HEK293T (cell line): ENCODE data around the gene UNC5B.

Experiments used
- CTCF ChIA-PET: fragments of 350-600 bp; formaldehyde crosslinking; extraction: SDS; loops from one replicate; lab custom pipeline; 2021; ENCODE audit warnings: antibody characterized with exemption, inconsistent platforms; lab: Yijun Ruan, JAX
- POLR2A ChIA-PET: fragments of 350-600 bp; formaldehyde crosslinking; extraction: SDS; loops from one replicate; lab custom pipeline; 2020; ENCODE audit warnings: antibody characterized with exemption, inconsistent platforms; lab: Yijun Ruan, JAX
- DNase-seq: peaks from one replicate; pipeline ENCODE4 v3.0.0; 2012; ENCODE audit warnings: mixed read lengths; ENCODE audit errors: extremely low spot score
- ARNT ChIP-seq: fragments of 450-650 bp; IDR thresholded peaks from 2 replicates; pipeline ENCODE4 v1.6.1; 2017; ENCODE audit warnings: mild to moderate bottlenecking
- BHLHE40 ChIP-seq: fragments of 450-650 bp; IDR thresholded peaks from 2 replicates; pipeline ENCODE4 v1.6.1; 2016; ENCODE audit warnings: mild to moderate bottlenecking, moderate library complexity, borderline replicate concordance
- CTBP1 ChIP-seq: fragments of 450-650 bp; IDR thresholded peaks from 2 replicates; pipeline ENCODE4 v1.6.1; 2016; ENCODE audit warnings: borderline replicate concordance
- ELF4 ChIP-seq: fragments of 450-650 bp; IDR thresholded peaks from 2 replicates; pipeline ENCODE4 v1.6.1; 2017; ENCODE audit warnings: antibody characterized with exemption
- FOXA1 ChIP-seq: fragments of 450-650 bp; IDR thresholded peaks from 2 replicates; pipeline ENCODE4 v1.6.1; 2016; ENCODE audit warnings: mild to moderate bottlenecking
- FOXK2 ChIP-seq: fragments of 450-650 bp; IDR thresholded peaks from 2 replicates; pipeline ENCODE4 v1.6.1; 2016; ENCODE audit warnings: mild to moderate bottlenecking
- FOXM1 ChIP-seq: fragments of 450-650 bp; IDR thresholded peaks from 2 replicates; pipeline ENCODE4 v1.6.1; 2017; ENCODE audit warnings: mild to moderate bottlenecking, borderline replicate concordance
- HDGF ChIP-seq: fragments of 450-650 bp; IDR thresholded peaks from 2 replicates; pipeline ENCODE4 v1.6.1; 2017; ENCODE audit warnings: antibody characterized with exemption, borderline replicate concordance
- L3MBTL2 ChIP-seq: fragments of 450-650 bp; conservative IDR thresholded peaks from 2 replicates; pipeline ENCODE4 v1.6.1; 2016; ENCODE audit warnings: mild to moderate bottlenecking
- LEF1 ChIP-seq: fragments of 450-650 bp; IDR thresholded peaks from 2 replicates; pipeline ENCODE4 v1.6.1; 2017; ENCODE audit warnings: mild to moderate bottlenecking, borderline replicate concordance
- NFRKB ChIP-seq: fragments of 450-650 bp; IDR thresholded peaks from 2 replicates; pipeline ENCODE4 v1.6.1; 2016; ENCODE audit warnings: mild to moderate bottlenecking, moderate library complexity
- SP1 ChIP-seq: fragments of 450-650 bp; IDR thresholded peaks from 2 replicates; pipeline ENCODE4 v1.6.1; 2017
- SUZ12 ChIP-seq: fragments of 450-650 bp; IDR thresholded peaks from 2 replicates; pipeline ENCODE4 v1.6.1; 2016; ENCODE audit warnings: mild to moderate bottlenecking
- TARDBP ChIP-seq: fragments of 450-650 bp; IDR thresholded peaks from 2 replicates; pipeline ENCODE4 v1.6.1; 2016
- ZNF384 ChIP-seq: fragments of 450-650 bp; IDR thresholded peaks from 2 replicates; pipeline ENCODE4 v1.6.1; 2016
- TF ChIP-seq, protein P1 (sequence below): fragments of 450-650 bp; IDR thresholded peaks from 2 replicates; pipeline ENCODE4 v1.6.1; 2016

UNC5B gene

GRCh38 chr10:71308244-71308643, 95.9 kb downstream of the UNC5B start:
- POLR2A ChIA-PET: interaction anchor here (0.8 kb wide), 1 partner anchor 15 kb away, joined by 3 read pairs; no protein-coding TSS in a partner anchor
- CTCF ChIA-PET: no interaction called here
- no peak for DNase-seq
- TF ChIP-seq FOXM1 (no peak), FOXK2 (no peak), SP1 (no peak), L3MBTL2 (no peak), ELF4 (no peak), HDGF (no peak), LEF1 (no peak), BHLHE40 (no peak), FOXA1 (no peak), ZNF384 (no peak), TARDBP (no peak)
- TF ChIP-seq, protein P1, sequence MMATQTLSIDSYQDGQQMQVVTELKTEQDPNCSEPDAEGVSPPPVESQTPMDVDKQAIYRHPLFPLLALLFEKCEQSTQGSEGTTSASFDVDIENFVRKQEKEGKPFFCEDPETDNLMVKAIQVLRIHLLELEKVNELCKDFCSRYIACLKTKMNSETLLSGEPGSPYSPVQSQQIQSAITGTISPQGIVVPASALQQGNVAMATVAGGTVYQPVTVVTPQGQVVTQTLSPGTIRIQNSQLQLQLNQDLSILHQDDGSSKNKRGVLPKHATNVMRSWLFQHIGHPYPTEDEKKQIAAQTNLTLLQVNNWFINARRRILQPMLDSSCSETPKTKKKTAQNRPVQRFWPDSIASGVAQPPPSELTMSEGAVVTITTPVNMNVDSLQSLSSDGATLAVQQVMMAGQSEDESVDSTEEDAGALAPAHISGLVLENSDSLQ: no peak

DNA sequence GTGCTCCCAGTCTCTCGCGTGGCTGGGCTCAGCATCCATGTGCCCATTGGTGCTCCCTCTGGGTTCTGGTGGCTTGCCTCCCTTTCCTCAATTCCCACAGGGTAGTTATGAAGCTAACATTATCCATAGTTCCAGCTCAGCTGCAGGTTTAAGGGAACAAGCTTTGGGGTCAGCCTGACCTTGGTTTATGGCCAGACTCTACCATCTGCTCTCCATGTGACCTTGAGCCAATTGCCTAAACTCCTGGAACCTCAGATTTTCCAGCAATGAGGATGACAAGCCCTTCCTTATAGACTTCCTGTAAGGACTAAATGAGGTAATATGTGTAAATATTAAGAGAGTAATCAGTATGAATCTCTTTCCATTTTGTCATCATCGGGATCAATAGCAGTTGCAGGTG, 96.6 kb downstream of the UNC5B start:
- POLR2A ChIA-PET: no interaction called here
- CTCF ChIA-PET: interaction anchor here (1.1 kb wide), 1 partner anchor 87 kb away, joined by 4 read pairs; no protein-coding TSS in a partner anchor
- TF ChIP-seq ELF4 (no peak), SUZ12 (no peak), LEF1 (no peak)
- DNase-seq: no peak

DNA sequence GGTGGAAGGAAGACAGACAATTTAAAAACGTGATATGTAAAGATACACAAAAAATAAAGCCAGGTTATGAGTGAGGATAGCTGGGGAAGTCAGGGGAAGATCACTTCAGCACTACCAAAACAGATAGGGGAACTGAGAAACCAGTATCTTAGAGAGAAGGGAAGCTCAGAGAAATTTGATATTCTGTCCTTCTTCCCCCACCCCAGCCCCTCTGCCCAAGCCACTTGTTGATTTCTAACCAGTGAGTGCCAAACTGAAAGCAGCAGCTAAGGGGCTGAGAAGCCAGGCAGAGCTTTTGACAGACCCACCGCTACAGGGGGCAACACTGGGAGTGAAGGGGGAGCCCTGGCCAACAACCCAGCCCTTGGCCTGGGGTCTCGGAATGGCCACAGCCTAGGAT, 97.5 kb downstream of the UNC5B start:
- ChIA-PET CTCF (interaction anchor here (0.7 to 1.1 kb wide), 3 partner anchors 27 to 387 kb away, joined by 3 to 4 read pairs (median 3); no protein-coding TSS in a partner anchor), POLR2A (no interaction called here)
- no peak for DNase-seq
- TF ChIP-seq HDGF (no peak), LEF1 (no peak)

GRCh38 chr10:71312220-71312619, 99.8 kb downstream of the UNC5B start:
- POLR2A ChIA-PET: no interaction called here
- TF ChIP-seq FOXK2: no peak
- TF ChIP-seq, protein P1: no peak
- no peak for TF ChIP-seq ELF4
- no peak for TF ChIP-seq BHLHE40
- TF ChIP-seq FOXA1: no peak
- no peak for TF ChIP-seq ZNF384
- TF ChIP-seq CTBP1: no peak
- TF ChIP-seq LEF1: no peak
- no peak for TF ChIP-seq NFRKB
- TF ChIP-seq FOXM1: no peak
- TF ChIP-seq ARNT: no peak
- no peak for TF ChIP-seq L3MBTL2
- TF ChIP-seq SP1: no peak
- TF ChIP-seq TARDBP: no peak
- TF ChIP-seq HDGF: no peak
- TF ChIP-seq SUZ12: no peak
- CTCF ChIA-PET: no interaction called here
- DNase-seq: no peak

GRCh38 chr10:71312811-71313789, 100.7 kb downstream of the UNC5B start:
- ChIA-PET CTCF (interaction anchor here (0.6 to 1.0 kb wide), 6 partner anchors 28 to 1167 kb away, joined by 3 to 6 read pairs (median 3); no protein-coding TSS in a partner anchor), POLR2A (no interaction called here)
- TF ChIP-seq ELF4 (no peak), L3MBTL2 (no peak), FOXA1 (no peak), HDGF (no peak), FOXM1 (no peak), ARNT (no peak), ZNF384 (no peak), SP1 (no peak), FOXK2 (no peak), SUZ12 (no peak), TARDBP (no peak), CTBP1 (no peak), LEF1 (no peak)
- TF ChIP-seq, protein P1: no peak
- no peak for DNase-seq

DNA sequence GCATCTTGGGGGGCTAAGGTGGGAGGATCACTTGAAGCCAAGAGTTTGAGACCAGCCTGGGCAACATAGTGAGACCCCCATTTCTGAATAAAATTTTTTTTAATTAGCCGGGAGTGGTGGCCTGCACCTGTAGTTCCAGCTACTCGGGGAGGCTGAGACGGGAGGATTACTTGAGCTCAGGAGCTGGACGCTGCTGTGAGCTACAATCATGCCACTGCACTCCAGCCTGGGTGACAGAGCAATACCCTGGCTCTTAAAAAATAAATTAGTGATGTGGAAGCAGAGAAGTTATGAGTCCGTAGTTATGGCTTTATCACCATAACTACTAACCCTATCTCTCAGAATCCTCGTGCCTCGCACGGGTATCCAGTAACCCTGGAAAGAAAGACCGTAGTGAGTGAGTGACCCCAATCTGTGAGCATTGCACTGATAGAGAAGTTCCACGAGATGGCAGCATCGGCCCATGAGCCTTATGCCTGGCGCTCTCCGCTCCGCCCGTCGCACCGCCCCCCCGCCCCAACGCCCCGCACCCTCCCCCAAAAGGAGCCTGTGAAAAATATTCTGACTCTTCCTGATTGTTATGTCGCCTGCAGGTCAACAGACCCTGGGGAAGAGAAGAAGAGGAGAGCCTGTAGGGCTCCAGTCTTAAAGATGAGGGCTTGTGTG, 101.8 kb downstream of the UNC5B start:
- POLR2A ChIA-PET: no interaction called here

More for the DNA sequence above, 101.8 kb downstream of the UNC5B start:
- DNase-seq: peak; percentile 68
- CTCF ChIA-PET: interaction anchor here (0.6 to 1.0 kb wide), 6 partner anchors 27 to 1166 kb away, joined by 3 to 6 read pairs (median 3); no protein-coding TSS in a partner anchor
- TF ChIP-seq HDGF (no peak), CTBP1 (no peak), FOXM1 (no peak; the same call in 1 of the 2 replicates), ARNT (no peak)
